Stimulated activated naive B cell treated with anti-CD40 and anti-IgM and Interleukin-4, amounts not matched to agents 10 μg/mL and 1 μg/mL and 100 μg/mL, for 72 hours (primary cell): ENCODE results near the gene ZNF282.

Experiments
- ATAC-seq, 2 donors: fragments of 150-1000 bp; cut with Tn5 transposase; replicated peaks; 2 replicates each; pipeline ENCODE4 v1.10.0; 2021; ENCODE audit warnings: moderate library complexity in 1 of 2
- DNase-seq: peaks from one replicate; pipeline ENCODE4 v3.0.0; 2021
- H3K27ac Mint-ChIP-seq: one replicate; pipeline ENCODE4 v1.8.0; 2022; ENCODE audit warnings: mild to moderate bottlenecking, mixed read lengths
- H3K27me3 Mint-ChIP-seq, 2 donors: one replicate each; pipeline ENCODE4 v1.8.0; 2022; ENCODE audit warnings: mixed read lengths in 2 of 2
- H3K36me3 Mint-ChIP-seq, 2 donors: one replicate each; pipeline ENCODE4 v1.8.0; 2022; ENCODE audit warnings: mixed read lengths in 2 of 2, mild to moderate bottlenecking in 1 of 2
- H3K4me1 Mint-ChIP-seq, 2 donors: one replicate each; pipeline ENCODE4 v1.8.0; 2022; ENCODE audit warnings: mixed read lengths in 2 of 2, mild to moderate bottlenecking in 1 of 2
- H3K4me3 Mint-ChIP-seq, 2 donors: one replicate each; pipeline ENCODE4 v1.8.0; 2022; ENCODE audit warnings: mild to moderate bottlenecking in 2 of 2, mixed read lengths in 2 of 2, moderate library complexity in 1 of 2
- H3K9me3 Mint-ChIP-seq, 2 donors: one replicate each; pipeline ENCODE4 v1.8.0; 2022; ENCODE audit warnings: mixed read lengths in 2 of 2, mild to moderate bottlenecking in 1 of 2

Gene ZNF282

DNA sequence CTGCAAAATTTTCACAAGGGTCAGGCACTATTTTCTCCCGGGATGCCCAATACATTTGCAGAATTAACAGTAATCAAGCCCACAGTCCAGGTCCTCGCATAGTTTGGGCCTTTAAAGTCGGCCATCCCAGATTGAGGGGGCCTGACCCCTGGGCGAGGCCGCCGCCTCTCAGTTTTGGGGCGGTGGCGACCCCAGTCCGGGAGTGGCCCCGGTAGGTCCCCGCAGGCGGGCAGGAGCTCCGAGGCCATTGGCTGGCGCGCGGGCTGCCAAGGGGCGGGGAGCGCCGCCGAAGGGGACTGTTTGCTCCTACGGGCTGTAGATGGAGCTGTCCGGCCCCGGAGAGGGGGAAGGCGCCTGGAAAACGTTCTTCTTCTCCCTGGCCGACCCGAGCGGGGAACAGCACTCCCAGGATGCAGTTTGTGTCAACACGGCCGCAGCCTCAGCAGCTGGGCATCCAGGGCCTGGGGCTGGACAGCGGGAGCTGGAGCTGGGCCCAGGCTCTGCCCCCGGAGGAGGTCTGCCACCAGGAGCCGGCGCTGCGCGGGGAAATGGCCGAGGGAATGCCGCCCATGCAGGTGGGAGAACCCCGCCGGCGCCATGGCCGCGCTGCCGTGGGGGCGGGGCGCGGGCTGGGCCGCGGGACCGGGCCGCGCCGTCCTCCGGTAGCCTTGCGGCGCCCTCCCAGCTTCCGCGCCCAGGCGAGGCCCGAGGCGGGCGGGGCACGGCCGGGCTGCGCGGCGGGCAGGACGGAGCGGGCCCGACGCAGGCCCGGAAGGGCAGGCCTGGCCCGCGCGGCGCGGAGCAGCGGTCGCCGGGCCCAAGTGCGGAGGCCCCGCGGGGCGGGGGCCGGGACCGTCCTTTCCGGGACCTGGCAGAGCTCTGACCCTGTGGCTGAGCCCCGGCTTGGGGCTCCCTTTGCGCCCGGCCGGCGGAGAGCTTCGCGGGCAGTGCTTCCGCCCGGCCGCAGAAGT lies at the start of gene ZNF282:
Gene ZNF282, plus strand, starts transcription at position 367 of the 971 bp plus-strand sequence. Its CDS starts 44 bp downstream, at position 411.
- peak within 1 kb of the TSS; percentile 91 for H3K27ac Mint-ChIP-seq
- DNase-seq (peak; percentile 75), ATAC-seq (peak; percentile 90 to 91)
- no peaks in the 10 kb centered on the region for H3K27me3 Mint-ChIP-seq
- H3K4me3 Mint-ChIP-seq: peak within 1 kb of the TSS; percentile 89 to 91
- H3K36me3 Mint-ChIP-seq: peaks cover 17 to 22% of the 10 kb centered on the region in 2 donors
- peaks cover 22 to 47% of the 10 kb centered on the region in 2 donors for H3K4me1 Mint-ChIP-seq
- H3K9me3 Mint-ChIP-seq: no peaks in the 10 kb centered on the region

DNA sequence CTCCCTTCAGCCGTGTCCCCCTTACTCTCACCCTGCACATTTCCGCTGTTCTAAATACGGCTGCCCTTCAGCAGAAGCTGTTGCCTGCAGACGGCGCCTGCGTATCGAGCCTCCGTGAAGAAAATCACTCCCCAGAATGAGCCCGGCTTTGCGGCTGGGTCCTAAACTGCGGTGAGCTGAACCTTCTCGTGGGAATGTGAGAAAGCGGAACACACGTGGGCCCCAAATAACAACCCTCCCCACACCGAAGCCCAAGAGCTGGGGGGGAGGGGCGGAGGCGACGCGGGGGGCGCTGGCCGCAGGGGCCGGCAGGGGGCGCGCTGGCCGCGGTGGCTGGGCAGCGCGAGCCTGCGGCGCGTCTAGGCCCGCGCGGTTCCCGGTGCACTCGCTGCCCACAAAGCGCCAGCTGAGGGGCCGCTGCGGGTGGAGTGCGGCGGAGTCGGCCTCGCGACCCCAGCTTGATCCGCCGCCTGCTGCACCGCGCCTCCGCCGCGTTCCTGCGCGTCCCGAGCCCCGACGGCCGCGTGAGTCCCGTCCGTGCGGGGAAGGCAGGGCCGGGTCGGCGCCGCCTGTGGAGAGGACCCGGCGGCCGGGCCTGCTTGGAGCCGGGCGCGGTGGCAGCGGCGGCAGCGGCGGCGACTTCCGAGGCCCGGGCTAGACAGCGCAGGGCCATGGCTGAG lies 48.1 kb upstream of the ZNF282 start, which contains the start of gene ZNF398:
Gene ZNF398, plus strand, starts transcription at position 382 of the 680 bp plus-strand sequence. Its CDS starts 290 bp downstream, at position 672.
- Mint-ChIP-seq H3K9me3 (no peaks in the 10 kb centered on the region), H3K27me3 (no peaks in the 10 kb centered on the region), H3K36me3 (peaks cover 0 to 17% of the 10 kb centered on the region in 2 donors), H3K27ac (peak within 1 kb of the TSS; percentile 90), H3K4me1 (peaks cover 14 to 37% of the 10 kb centered on the region in 2 donors), H3K4me3 (peak within 1 kb of the TSS; percentile 90)
- DNase-seq (peak; percentile 87), ATAC-seq (peak; percentile 83 to 85)

DNA sequence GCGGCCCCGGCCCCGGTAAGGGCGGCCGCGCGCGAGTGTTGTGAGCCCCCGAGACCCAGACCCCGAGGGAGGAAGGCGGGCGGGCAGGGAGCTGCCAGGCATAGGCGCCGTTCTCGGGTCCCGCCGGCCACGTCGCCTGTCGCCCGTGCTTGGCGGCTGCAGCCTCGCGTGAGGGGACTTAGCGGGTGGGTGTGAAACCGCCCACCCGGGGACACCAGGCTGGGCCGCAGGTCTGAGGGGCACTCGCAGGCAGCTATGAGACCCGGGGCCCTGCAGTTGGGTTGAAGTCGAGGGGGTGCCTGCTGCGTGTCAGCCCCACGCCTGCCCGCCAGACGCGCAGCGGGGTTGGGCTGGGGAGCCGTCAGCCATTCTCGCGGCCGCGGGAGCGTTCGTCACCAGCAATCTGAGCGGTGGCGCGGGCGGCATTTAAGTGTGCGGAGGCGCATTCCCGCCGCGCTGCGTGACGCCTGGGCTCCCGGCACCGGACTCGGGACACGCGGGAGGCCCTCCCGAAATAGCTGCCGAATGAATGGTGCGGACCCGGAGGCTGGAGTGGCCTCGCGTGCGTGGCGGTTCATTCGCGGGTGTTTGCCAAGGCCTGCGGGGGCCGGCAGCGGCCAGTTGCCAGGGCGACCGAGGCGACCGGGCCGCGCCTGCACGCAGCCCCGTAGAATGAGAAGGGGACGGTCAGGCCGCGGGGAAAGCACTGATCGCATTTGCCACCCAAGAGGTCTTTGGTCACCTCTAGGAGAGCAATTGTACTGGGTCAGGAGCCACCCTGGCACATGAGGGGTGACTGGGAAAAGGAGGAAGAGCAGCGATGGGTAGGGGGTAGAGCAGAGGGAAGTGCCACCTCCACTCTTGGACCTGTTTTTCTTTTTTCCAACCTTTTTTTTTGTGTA lies 47.3 kb upstream of the ZNF282 start:
- Mint-ChIP-seq H3K27me3 (no peaks in the 10 kb centered on the region), H3K9me3 (no peaks in the 10 kb centered on the region)
- ATAC-seq: peak; percentile 33 to 43

DNA sequence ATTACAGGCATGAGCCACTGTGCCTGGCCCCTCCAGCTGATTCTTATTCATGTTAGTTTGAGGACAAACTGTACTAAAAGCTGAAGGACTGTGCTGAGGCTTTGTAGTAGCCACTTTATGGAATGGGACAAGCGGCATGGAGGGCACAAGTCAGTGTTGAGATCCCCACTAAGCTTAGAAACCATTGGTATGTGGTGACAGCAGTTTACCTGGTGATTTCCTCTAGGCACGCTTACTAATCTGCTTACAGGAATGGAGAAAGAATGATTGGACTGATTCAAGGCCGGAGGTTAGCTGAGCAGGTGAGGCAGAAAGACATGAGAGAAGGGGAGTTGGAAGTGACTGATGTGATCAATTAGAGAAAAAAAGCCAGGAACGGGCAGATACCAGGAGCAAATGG lies 44.4 kb upstream of the ZNF282 start:
- Mint-ChIP-seq H3K36me3 (peaks cover 13 to 35% of the 10 kb centered on the region in 2 donors), H3K27me3 (no peaks in the 10 kb centered on the region), H3K9me3 (no peaks in the 10 kb centered on the region), H3K4me1 (peaks cover 12 to 32% of the 10 kb centered on the region in 2 donors), H3K4me3 (no peak overlapping the region), H3K27ac (no peak overlapping the region)
- DNase-seq (no peak), ATAC-seq (no peak)

More for the DNA sequence above, 47.3 kb upstream of the ZNF282 start:
- Mint-ChIP-seq H3K36me3 (peaks cover 0 to 17% of the 10 kb centered on the region in 2 donors), H3K27ac (peak overlapping the region; percentile 74), H3K4me3 (peak overlapping the region; percentile 90), H3K4me1 (peaks cover 14 to 37% of the 10 kb centered on the region in 2 donors)
- peak; percentile 56 for DNase-seq

- H3K4me1 Mint-ChIP-seq: peaks cover 12 to 27% of the 10 kb centered on the region in 2 donors
- no peak overlapping the region for H3K4me3 Mint-ChIP-seq
- H3K27ac Mint-ChIP-seq: no peak overlapping the region
- no peaks in the 10 kb centered on the region for H3K27me3 Mint-ChIP-seq
- DNase-seq: no peak
- no peaks in the 10 kb centered on the region for H3K9me3 Mint-ChIP-seq
- ATAC-seq: no peak
- peaks cover 24 to 48% of the 10 kb centered on the region in 2 donors for H3K36me3 Mint-ChIP-seq
Observed at GRCh38 chr7:149153346-149153745, 42.0 kb upstream of the ZNF282 start.

GRCh38 chr7:149154056-149154455 lies 41.3 kb upstream of the ZNF282 start:
- Mint-ChIP-seq H3K36me3 (peaks cover 24 to 48% of the 10 kb centered on the region in 2 donors), H3K9me3 (no peaks in the 10 kb centered on the region), H3K27me3 (no peaks in the 10 kb centered on the region), H3K27ac (no peak overlapping the region), H3K4me1 (peaks cover 12 to 22% of the 10 kb centered on the region in 2 donors), H3K4me3 (no peak overlapping the region)
- ATAC-seq: no peak
- no peak for DNase-seq

DNA sequence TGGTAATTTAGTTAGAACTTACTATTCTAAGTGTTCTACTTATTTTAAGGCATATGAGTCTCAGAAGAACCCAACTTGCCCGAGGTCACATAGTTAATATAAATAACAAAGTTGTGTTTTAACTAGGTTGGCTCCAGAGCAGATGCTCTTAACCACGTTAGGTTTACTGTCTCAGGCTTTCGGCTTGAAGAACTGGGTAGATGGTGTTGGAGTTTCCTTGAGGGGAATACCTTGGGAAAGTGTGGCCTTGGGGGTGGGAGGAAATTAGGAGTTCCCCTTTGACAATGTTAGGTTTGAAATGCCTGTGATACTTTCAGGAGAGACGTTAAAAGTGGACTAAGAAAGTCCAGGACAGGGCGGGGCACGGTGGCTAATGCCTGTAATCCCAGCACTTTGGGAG lies 38.4 kb upstream of the ZNF282 start:
- DNase-seq (no peak), ATAC-seq (peak in 1 of 2 donors; percentile 42)
- Mint-ChIP-seq H3K27me3 (no peaks in the 10 kb centered on the region), H3K36me3 (peaks cover 40 to 61% of the 10 kb centered on the region in 2 donors), H3K4me3 (no peak overlapping the region), H3K9me3 (no peaks in the 10 kb centered on the region), H3K27ac (peak overlapping the region; percentile 20), H3K4me1 (peaks cover 12 to 33% of the 10 kb centered on the region in 2 donors)

DNA sequence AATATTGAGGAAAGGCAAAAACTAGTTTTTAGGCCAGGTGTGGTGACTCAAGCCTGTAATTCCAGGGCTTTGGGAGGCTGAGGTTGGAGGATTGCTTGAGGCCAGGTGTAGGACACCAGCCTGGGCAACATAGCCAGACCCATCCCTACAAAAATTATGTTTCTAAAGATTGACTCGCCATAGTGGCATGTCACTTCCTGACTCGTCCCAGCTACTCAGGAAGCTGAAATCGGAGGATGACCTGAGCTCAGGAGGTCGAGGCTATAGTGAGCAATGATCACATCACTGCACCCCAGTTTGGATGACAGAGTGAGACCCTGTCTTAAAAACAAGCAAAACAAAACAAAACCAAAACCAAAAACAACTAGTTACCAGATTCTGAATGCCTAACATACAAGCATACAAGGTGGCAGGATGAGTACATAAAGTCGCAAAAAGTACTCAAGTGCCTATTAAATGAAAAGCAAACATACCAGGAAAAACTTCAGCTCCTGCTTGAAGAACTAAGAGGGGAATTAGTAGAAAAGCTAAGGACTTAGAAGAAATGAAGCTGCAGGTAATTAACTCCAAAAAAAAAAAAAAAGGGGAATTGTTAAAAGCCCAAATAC lies 34.0 kb upstream of the ZNF282 start:
- no peaks in the 10 kb centered on the region for H3K27me3 Mint-ChIP-seq
- ATAC-seq: no peak
- no peak overlapping the region for H3K4me3 Mint-ChIP-seq
- H3K36me3 Mint-ChIP-seq: peaks cover 38 to 45% of the 10 kb centered on the region in 2 donors
- H3K9me3 Mint-ChIP-seq: no peaks in the 10 kb centered on the region
- DNase-seq: no peak
- H3K4me1 Mint-ChIP-seq: peaks cover 9 to 28% of the 10 kb centered on the region in 2 donors
- H3K27ac Mint-ChIP-seq: peak overlapping the region; percentile 75

DNA sequence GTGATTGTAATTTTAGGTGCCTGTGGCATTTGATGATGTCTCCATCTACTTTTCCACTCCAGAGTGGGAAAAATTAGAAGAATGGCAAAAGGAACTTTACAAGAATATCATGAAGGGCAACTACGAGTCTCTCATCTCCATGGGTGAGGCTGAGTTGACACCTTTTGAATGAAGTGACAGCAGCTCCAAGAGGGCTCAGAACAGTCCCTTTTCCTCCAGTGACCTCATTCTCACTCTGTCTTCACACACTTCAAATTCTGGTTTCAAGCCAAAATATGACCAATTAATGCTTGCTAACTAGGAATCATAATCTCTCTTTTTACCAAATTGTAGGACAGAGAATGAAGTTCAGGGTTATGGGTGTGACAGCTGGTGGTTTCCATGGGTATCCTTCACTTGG lies 29.2 kb upstream of the ZNF282 start:
- Mint-ChIP-seq H3K9me3 (no peaks in the 10 kb centered on the region), H3K27ac (no peak overlapping the region), H3K36me3 (peaks cover 27 to 28% of the 10 kb centered on the region in 2 donors), H3K4me3 (no peak overlapping the region), H3K4me1 (peaks cover 0 to 2% of the 10 kb centered on the region in 2 donors), H3K27me3 (no peaks in the 10 kb centered on the region)
- no peak for DNase-seq
- no peak for ATAC-seq

GRCh38 chr7:149166630-149167352 lies 28.6 kb upstream of the ZNF282 start:
- H3K36me3 Mint-ChIP-seq: peaks cover 22 to 23% of the 10 kb centered on the region in 2 donors
- H3K4me1 Mint-ChIP-seq: no peaks in the 10 kb centered on the region
- no peaks in the 10 kb centered on the region for H3K27me3 Mint-ChIP-seq
- DNase-seq (no peak), ATAC-seq (no peak)
- H3K4me3 Mint-ChIP-seq: no peak overlapping the region
- no peaks in the 10 kb centered on the region for H3K9me3 Mint-ChIP-seq
- H3K27ac Mint-ChIP-seq: no peak overlapping the region

- no peak for ATAC-seq
- Mint-ChIP-seq H3K36me3 (peaks cover 12 to 21% of the 10 kb centered on the region in 2 donors), H3K27me3 (no peaks in the 10 kb centered on the region), H3K27ac (no peak overlapping the region), H3K4me3 (no peak overlapping the region), H3K9me3 (no peaks in the 10 kb centered on the region), H3K4me1 (no peaks in the 10 kb centered on the region)
- DNase-seq: no peak
Observed at GRCh38 chr7:149171892-149172533, 23.3 kb upstream of the ZNF282 start.

GRCh38 chr7:149172534-149172920 lies 22.8 kb upstream of the ZNF282 start:
- peaks cover 13 to 22% of the 10 kb centered on the region in 2 donors for H3K36me3 Mint-ChIP-seq
- H3K4me3 Mint-ChIP-seq: no peak overlapping the region
- no peak overlapping the region for H3K27ac Mint-ChIP-seq
- no peaks in the 10 kb centered on the region for H3K27me3 Mint-ChIP-seq
- no peaks in the 10 kb centered on the region for H3K4me1 Mint-ChIP-seq
- no peaks in the 10 kb centered on the region for H3K9me3 Mint-ChIP-seq
- DNase-seq (no peak), ATAC-seq (no peak)
